Measurements from ENCODE around the gene ZFYVE27. TPM values are rescaled to one million over a fixed set of nuclear protein-coding genes. Genes with fewer than 3 reads are reported as not detected.

ZFYVE27 gene
- total RNA-seq, 2 experiments from 2014 or later, result 20.2 to 22.6 TPM

- Mint-ChIP-seq H3K4me1 (no peaks in the 10 kb centered on the region), H3K4me3 (no peak overlapping the region), H3K27ac (no peak overlapping the region), H3K9me3 (ENCODE audit: low read depth) (no peaks in the 10 kb centered on the region), H3K27me3 (peaks cover 18% of the 10 kb centered on the region), H3K36me3 (ENCODE audit: low read depth) (no peaks in the 10 kb centered on the region)
- ChIA-PET CTCF (interaction anchor here (0.6 to 14.7 kb wide), 6 partner anchors 19 to 1747 kb away, joined by 3 to 384 read pairs (median 5); partner anchors contain the start of genes AVPI1 and ZFYVE27), POLR2A (no interaction called here)
- intact Hi-C loops (cut with DNase I, micrococcal nuclease), result loop anchor here in 1 of 2 experiments (5.0 kb wide), 1 partner anchor 162 kb away; no protein-coding TSS in a partner anchor
- ATAC-seq (no peak), DNase-seq (no peak)
Measured at GRCh38 chr10:97705006-97705670, 31.8 kb upstream of the ZFYVE27 start.

GRCh38 chr10:97707134-97707861, 29.6 kb upstream of the ZFYVE27 start:
- no peaks in the 10 kb centered on the region for H3K9me3 Mint-ChIP-seq (ENCODE audit: low read depth)
- H3K27me3 Mint-ChIP-seq, result peaks cover 21% of the 10 kb centered on the region
- H3K4me1 Mint-ChIP-seq, result no peaks in the 10 kb centered on the region
- ATAC-seq (no peak), DNase-seq (no peak)
- intact Hi-C loops (cut with DNase I, micrococcal nuclease), result loop anchor here in 1 of 2 experiments (5.0 kb wide), 1 partner anchor 160 kb away; no protein-coding TSS in a partner anchor
- H3K27ac Mint-ChIP-seq, result no peak overlapping the region
- no peaks in the 10 kb centered on the region for H3K36me3 Mint-ChIP-seq (ENCODE audit: low read depth)
- POLR2A ChIA-PET, result no interaction called here
- CTCF ChIA-PET, result interaction anchor here (1.2 to 14.7 kb wide), 4 partner anchors 9 to 162 kb away, joined by 3 to 384 read pairs (median 3); partner anchors contain the start of gene ZFYVE27
- no peak overlapping the region for H3K4me3 Mint-ChIP-seq

GRCh38 chr10:97708167-97708566, 28.8 kb upstream of the ZFYVE27 start:
- POLR2A ChIA-PET, result no interaction called here
- peaks cover 24% of the 10 kb centered on the region for H3K27me3 Mint-ChIP-seq
- intact Hi-C loops (cut with DNase I, micrococcal nuclease), result loop anchor here in 1 of 2 experiments (5.0 kb wide), 1 partner anchor 159 kb away; no protein-coding TSS in a partner anchor
- DNase-seq (no peak), ATAC-seq (no peak)
- CTCF ChIA-PET, result interaction anchor here (1.2 to 14.7 kb wide), 7 partner anchors 8 to 161 kb away, joined by 3 to 384 read pairs (median 4); partner anchors contain the start of gene ZFYVE27
- no peak overlapping the region for H3K27ac Mint-ChIP-seq
- no peaks in the 10 kb centered on the region for H3K36me3 Mint-ChIP-seq (ENCODE audit: low read depth)
- H3K4me3 Mint-ChIP-seq, result no peak overlapping the region
- peaks cover 4% of the 10 kb centered on the region for H3K4me1 Mint-ChIP-seq
- no peaks in the 10 kb centered on the region for H3K9me3 Mint-ChIP-seq (ENCODE audit: low read depth)

- Mint-ChIP-seq H3K27me3 (peaks cover 25% of the 10 kb centered on the region), H3K27ac (no peak overlapping the region), H3K4me3 (no peak overlapping the region), H3K4me1 (peaks cover 7% of the 10 kb centered on the region), H3K36me3 (ENCODE audit: low read depth) (no peaks in the 10 kb centered on the region), H3K9me3 (ENCODE audit: low read depth) (no peaks in the 10 kb centered on the region)
- POLR2A ChIA-PET, result interaction anchor here (0.6 kb wide), 1 partner anchor 25 kb away, joined by 5 read pairs; no protein-coding TSS in a partner anchor
- ATAC-seq, result no peak
- CTCF ChIA-PET, result interaction anchor here (0.6 to 14.7 kb wide), 19 partner anchors 8 to 982 kb away, joined by 3 to 384 read pairs (median 4); partner anchors contain the start of genes AVPI1 and ZFYVE27
- peak; percentile 66 for DNase-seq
- intact Hi-C loops (cut with DNase I, micrococcal nuclease), result loop anchor here (1.0 to 5.0 kb wide), 2 partner anchors 22 to 158 kb away; no protein-coding TSS in a partner anchor
Measured at GRCh38 chr10:97708976-97709946, 27.7 kb upstream of the ZFYVE27 start.

- intact Hi-C loops (cut with DNase I, micrococcal nuclease), result no loop called here
- Mint-ChIP-seq H3K27me3 (peaks cover 23% of the 10 kb centered on the region), H3K4me1 (peaks cover 11% of the 10 kb centered on the region), H3K27ac (no peak overlapping the region), H3K36me3 (ENCODE audit: low read depth) (no peaks in the 10 kb centered on the region), H3K4me3 (no peak overlapping the region), H3K9me3 (ENCODE audit: low read depth) (no peaks in the 10 kb centered on the region)
- no peak for DNase-seq
- no peak for ATAC-seq
- ChIA-PET CTCF (interaction anchor here (0.7 to 14.7 kb wide), 6 partner anchors 8 to 161 kb away, joined by 3 to 384 read pairs (median 4); partner anchors contain the start of gene ZFYVE27), POLR2A (no interaction called here)
Measured at GRCh38 chr10:97711640-97712572, 25.0 kb upstream of the ZFYVE27 start.

- Mint-ChIP-seq H3K27ac (peak within 1 kb of the TSS; percentile 88), H3K27me3 (peaks cover 21% of the 10 kb centered on the region), H3K36me3 (ENCODE audit: low read depth) (no peaks in the 10 kb centered on the region), H3K4me3 (peak within 1 kb of the TSS; percentile 79), H3K4me1 (peaks cover 11% of the 10 kb centered on the region), H3K9me3 (ENCODE audit: low read depth) (no peaks in the 10 kb centered on the region)
- DNase-seq (peak; percentile 29), ATAC-seq (no peak)
- ChIA-PET CTCF (interaction anchor here (0.6 to 14.7 kb wide), 6 partner anchors 12 to 1671 kb away, joined by 4 to 384 read pairs (median 6); partner anchors contain the start of genes AVPI1 and ZFYVE27), POLR2A (interaction anchor here (0.9 to 2.0 kb wide), 2 partner anchors 23 to 26 kb away, joined by 3 to 6 read pairs; partner anchors contain the start of genes AVPI1 and ZFYVE27)
- intact Hi-C loops (cut with DNase I, micrococcal nuclease), result no loop called here
Measured at GRCh38 chr10:97713339-97713825, 23.5 kb upstream of the ZFYVE27 start, which contains the start of gene MARVELD1. Gene MARVELD1 (plus strand): TSS chr10:97713730. CDS start chr10:97713877, 147 bp downstream.

- intact Hi-C loops (cut with DNase I, micrococcal nuclease), result loop anchor here (1.0 kb wide), 2 partner anchors 23 to 27 kb away; partner anchors contain the start of genes AVPI1 (in 1 of the 2) and ZFYVE27 (in 1 of the 2)
- CTCF ChIA-PET, result interaction anchor here (1.0 to 14.7 kb wide), 5 partner anchors 12 to 34 kb away, joined by 4 to 384 read pairs (median 8); partner anchors contain the start of genes AVPI1 and ZFYVE27
- DNase-seq (peak; percentile 74), ATAC-seq (peak; percentile 85)
- H3K4me1 Mint-ChIP-seq, result peaks cover 11% of the 10 kb centered on the region
- H3K27me3 Mint-ChIP-seq, result peaks cover 20% of the 10 kb centered on the region
- POLR2A ChIA-PET, result interaction anchor here (0.9 to 2.0 kb wide), 2 partner anchors 23 to 27 kb away, joined by 3 to 6 read pairs; partner anchors contain the start of genes AVPI1 and ZFYVE27
- H3K27ac Mint-ChIP-seq, result peak overlapping the region; percentile 88
- H3K9me3 Mint-ChIP-seq (ENCODE audit: low read depth), result no peaks in the 10 kb centered on the region
- H3K36me3 Mint-ChIP-seq (ENCODE audit: low read depth), result no peaks in the 10 kb centered on the region
- peak overlapping the region; percentile 79 for H3K4me3 Mint-ChIP-seq
Measured at GRCh38 chr10:97713826-97714400, 23.0 kb upstream of the ZFYVE27 start.

GRCh38 chr10:97714401-97715258, 22.3 kb upstream of the ZFYVE27 start:
- Mint-ChIP-seq H3K27ac (no peak overlapping the region), H3K9me3 (ENCODE audit: low read depth) (no peaks in the 10 kb centered on the region), H3K4me3 (peak overlapping the region; percentile 79), H3K27me3 (peaks cover 13% of the 10 kb centered on the region), H3K4me1 (peaks cover 11% of the 10 kb centered on the region), H3K36me3 (ENCODE audit: low read depth) (no peaks in the 10 kb centered on the region)
- intact Hi-C loops (cut with DNase I, micrococcal nuclease), result loop anchor here (1.0 kb wide), 2 partner anchors 23 to 27 kb away; partner anchors contain the start of genes AVPI1 (in 1 of the 2) and ZFYVE27 (in 1 of the 2)
- ATAC-seq (peak; percentile 49), DNase-seq (peak; percentile 51)
- ChIA-PET CTCF (interaction anchor here (0.8 to 14.7 kb wide), 6 partner anchors 13 to 35 kb away, joined by 3 to 384 read pairs (median 6); partner anchors contain the start of genes AVPI1 and ZFYVE27), POLR2A (interaction anchor here (2.0 kb wide), 1 partner anchor 22 kb away, joined by 6 read pairs; the partner anchor contains the start of gene ZFYVE27)
